HCT116 (cell line): ENCODE data around the gene STAB1. TPM values are rescaled to one million over a fixed set of nuclear protein-coding genes. Genes with fewer than 3 reads are reported as not detected.

Source experiments
- ATAC-seq: fragments of 200-7000 bp; cut with Tn5 transposase; 2 replicates; pipeline ENCODE4 v1.9.1; 2020; ENCODE audit warnings: mild to moderate bottlenecking, moderate library complexity
- BruUV-seq: library from RNA; stranded (reverse); fragments of 400-500 nt; replicated peaks from 2 replicates; lab custom pipeline; 2021; lab: Mats Ljungman, UMichigan
- CTCF ChIA-PET: fragments of 300-600 bp; sonication (Branson Sonifier 250); formaldehyde crosslinking; loops from one replicate; lab custom pipeline; 2021; ENCODE audit warnings: antibody characterized with exemption; lab: Charles Lee
- POLR2A ChIA-PET: fragments of 300-600, 350-600 bp; sonication (Branson Sonifier 250); formaldehyde crosslinking; loops from one replicate; lab custom pipeline; 2021; ENCODE audit warnings: antibody characterized with exemption; lab: Charles Lee
- RAD21 ChIA-PET, 2 experiments: fragments of 300-600 bp; sonication (Branson Sonifier 250); formaldehyde crosslinking; loops; one replicate each; lab custom pipeline; 2023; ENCODE audit warnings: low total read pairs in 2 of 2; ENCODE audit not compliant: uncharacterized antibody in 2 of 2, unreplicated experiment in 2 of 2, low non-redundant PET in 1 of 2; lab: Charles Lee
- DNase-seq: peaks from one replicate; pipeline ENCODE4 v3.0.0-alpha.2; 2010; ENCODE audit warnings: low read depth, low spot score
- H2AFZ ChIP-seq: fragments of 200-600 bp; shearing (Covaris generic), sonication (generic); 2 replicates; pipeline ENCODE4 v1.6.1; 2017; ENCODE audit warnings: low read depth, mixed run types, mixed read lengths, antibody characterized with exemption, low read length; ENCODE audit not compliant: poor library complexity, severe bottlenecking
- H3K27ac ChIP-seq: 2 replicates; pipeline ENCODE4 v1.5.1; 2012; ENCODE audit warnings: low read depth, low read length
- H3K27me3 ChIP-seq: fragments of 200-600 bp; sonication (generic); 2 replicates; pipeline ENCODE4 v1.6.1; 2016; ENCODE audit warnings: mixed run types, low read length, mixed read lengths; ENCODE audit not compliant: insufficient read depth
- H3K36me3 ChIP-seq, 2 experiments: fragments of 200-500 bp in 1 of 2; fragments of 200-600 bp in 1 of 2; sonication (Bioruptor generic) in 1 of 2; sonication (generic) in 1 of 2; 2 replicates each; pipeline versions ENCODE4 v1.5.1 to v1.6.1; 2014 to 2016; ENCODE audit warnings: low read length in 2 of 2, inconsistent platforms in 1 of 2, mixed read lengths in 1 of 2, mixed run types in 1 of 2; ENCODE audit not compliant: insufficient read depth in 2 of 2, control insufficient read depth in 1 of 2
- H3K4me1 ChIP-seq, 2 experiments: fragments of 200-600 bp in 1 of 2; sonication (generic) in 1 of 2; 2 replicates each; pipeline versions ENCODE4 v1.5.1 to v1.6.1; 2012 to 2017; ENCODE audit warnings: low read length in 2 of 2, inconsistent platforms in 1 of 2, mild to moderate bottlenecking in 1 of 2, mixed read lengths in 1 of 2, mixed run types in 1 of 2, moderate library complexity in 1 of 2; ENCODE audit not compliant: insufficient read depth in 2 of 2, control insufficient read depth in 1 of 2
- H3K4me2 ChIP-seq: fragments of 200-600 bp; sonication (generic); 2 replicates; pipeline ENCODE4 v1.6.1; 2017; ENCODE audit warnings: mixed run types, low read length, mixed read lengths
- H3K4me3 ChIP-seq, 2 experiments: fragments of 200-600 bp in 1 of 2; sonication (generic) in 1 of 2; replicated peaks in 1 of 2; 2 replicates each; pipeline ENCODE4 v1.5.1; 2011 to 2016; ENCODE audit warnings: low read length in 2 of 2, control low read depth in 1 of 2, low read depth in 1 of 2, mild to moderate bottlenecking in 1 of 2, mixed read lengths in 1 of 2, mixed run types in 1 of 2
- H3K79me2 ChIP-seq: fragments of 200-600 bp; sonication (generic); 2 replicates; pipeline ENCODE4 v1.6.1; 2017; ENCODE audit warnings: mild to moderate bottlenecking, mixed run types, low read length, moderate library complexity, mixed read lengths; ENCODE audit not compliant: insufficient read depth
- H3K9ac ChIP-seq: fragments of 200-600 bp; sonication (generic); 2 replicates; pipeline ENCODE4 v1.6.1; 2016; ENCODE audit warnings: low read length, mixed read lengths
- H3K9me2 ChIP-seq: fragments of 200-600 bp; sonication (generic), shearing (Covaris generic); 2 replicates; pipeline ENCODE4 v1.6.1; 2017; ENCODE audit warnings: mixed run types, mild to moderate bottlenecking, moderate library complexity; ENCODE audit not compliant: insufficient read depth
- H3K9me3 ChIP-seq, 2 experiments: fragments of 200-500 bp in 1 of 2; fragments of 200-600 bp in 1 of 2; sonication (Bioruptor generic) in 1 of 2; sonication (generic) in 1 of 2; 2 replicates each; pipeline ENCODE4 v1.6.1; 2014 to 2017; ENCODE audit warnings: low read length in 2 of 2, mixed read lengths in 2 of 2, inconsistent platforms in 1 of 2, low read depth in 1 of 2, mild to moderate bottlenecking in 1 of 2, mixed run types in 1 of 2, moderate library complexity in 1 of 2; ENCODE audit not compliant: control insufficient read depth in 1 of 2, insufficient read depth in 1 of 2
- H4K20me1 ChIP-seq: fragments of 200-600 bp; sonication (generic), shearing (Covaris generic); 2 replicates; pipeline ENCODE4 v1.6.1; 2017; ENCODE audit warnings: mixed run types, mild to moderate bottlenecking, moderate library complexity; ENCODE audit not compliant: insufficient read depth
- ATF3 ChIP-seq: IDR thresholded peaks from 2 replicates; pipeline ENCODE4 v1.6.1; 2012
- CBX3 ChIP-seq: IDR thresholded peaks from 2 replicates; pipeline ENCODE4 v1.6.1; 2012; ENCODE audit warnings: low read depth
- CEBPB ChIP-seq: IDR thresholded peaks from 2 replicates; pipeline ENCODE4 v1.6.1; 2012; ENCODE audit warnings: low read depth
- EGR1 ChIP-seq: IDR thresholded peaks from 2 replicates; pipeline ENCODE4 v1.6.1; 2012; ENCODE audit warnings: low read depth
- EZH2 ChIP-seq: fragments of 200-600 bp; sonication (generic); IDR thresholded peaks from 2 replicates; pipeline ENCODE4 v1.6.1; 2017; ENCODE audit warnings: antibody characterized with exemption, mixed run types
- JUND ChIP-seq: IDR thresholded peaks from 2 replicates; pipeline ENCODE4 v1.6.1; 2012
- MAX ChIP-seq: IDR thresholded peaks from 2 replicates; pipeline ENCODE4 v1.6.1; 2012
- POLR2AphosphoS5 ChIP-seq: IDR thresholded peaks from 2 replicates; pipeline ENCODE4 v1.6.1; 2011; ENCODE audit warnings: mild to moderate bottlenecking, low read depth, low read length, moderate library complexity
- RAD21 ChIP-seq: IDR thresholded peaks from 2 replicates; pipeline ENCODE4 v1.6.1; 2012; ENCODE audit warnings: low read depth, mild to moderate bottlenecking
- REST ChIP-seq: IDR thresholded peaks from 2 replicates; pipeline ENCODE4 v1.6.1; 2012; ENCODE audit warnings: low read depth
- SIN3A ChIP-seq: IDR thresholded peaks from 2 replicates; pipeline ENCODE4 v1.6.1; 2012; ENCODE audit warnings: low read depth
- SRF ChIP-seq: IDR thresholded peaks from 2 replicates; pipeline ENCODE4 v1.6.1; 2012; ENCODE audit warnings: low read depth
- TCF7L2 ChIP-seq: IDR thresholded peaks from 2 replicates; pipeline ENCODE4 v1.7.0; 2011; ENCODE audit warnings: borderline replicate concordance, inconsistent platforms; ENCODE audit not compliant: insufficient read depth, insufficient read length; ENCODE audit errors: extremely low read depth
- ZBTB33 ChIP-seq: IDR thresholded peaks from 2 replicates; pipeline ENCODE4 v1.6.1; 2011; ENCODE audit warnings: mild to moderate bottlenecking, low read length, moderate library complexity; ENCODE audit not compliant: insufficient replicate concordance; ENCODE audit errors: extremely low read depth
- ZNF274 ChIP-seq: fragments of 200-500 bp; sonication (Bioruptor generic); IDR thresholded peaks from 2 replicates; pipeline ENCODE4 v1.6.1; 2014; ENCODE audit warnings: mild to moderate bottlenecking, low read depth, low read length, inconsistent platforms
- intact Hi-C: fragments of 100-400 bp; cut with micrococcal nuclease; formaldehyde crosslinking; loops from 2 replicates; pipeline ENCODE4 v1.10.0; 2022
- total RNA-seq: library from RNA; stranded (reverse); gene quantifications from one replicate; pipeline ENCODE4 v1.2.1, GENCODE V29; 2021; ENCODE audit not compliant: unreplicated experiment

STAB1 gene
- total RNA-seq, 1 experiment from 2014 or later = 0.44 TPM

GRCh38 chr3:52503788-52504424 lies 8.8 kb downstream of the STAB1 start:
- H3K9me2 ChIP-seq = no peaks in the 10 kb centered on the region
- no peaks in the 10 kb centered on the region for H3K79me2 ChIP-seq
- DNase-seq (no peak), ATAC-seq (no peak)
- H3K9ac ChIP-seq = no peak overlapping the region
- no peaks in the 10 kb centered on the region for H3K9me3 ChIP-seq
- ChIA-PET RAD21 (no interaction called here), CTCF (no interaction called here), POLR2A (no interaction called here)
- intact Hi-C loops = no loop called here
- no peak overlapping the region for H3K27ac ChIP-seq
- no peaks in the 10 kb centered on the region for H4K20me1 ChIP-seq
- H3K27me3 ChIP-seq = no peaks in the 10 kb centered on the region
- TF ChIP-seq JUND (no peak), ZBTB33 (no peak), TCF7L2 (no peak), ATF3 (no peak), EGR1 (no peak), POLR2AphosphoS5 (no peak), MAX (no peak), RAD21 (no peak), ZNF274 (no peak), REST (no peak), CBX3 (no peak), EZH2 (no peak), CEBPB (no peak), SIN3A (no peak), SRF (no peak)
- no TSS peak for BruUV-seq
- H2AFZ ChIP-seq = no peak overlapping the region
- H3K4me2 ChIP-seq = no peak overlapping the region
- no peaks in the 10 kb centered on the region for H3K36me3 ChIP-seq
- H3K4me1 ChIP-seq = peaks cover 3 to 4% of the 10 kb centered on the region in 2 experiments; a peak in 2 of 4 replicates
- H3K4me3 ChIP-seq = no peak overlapping the region
